K562 (cell line): ENCODE results near the gene DRICH1. TPM values are rescaled to one million over a fixed set of nuclear protein-coding genes. Genes with fewer than 3 reads are reported as not detected.
"Not testable (repeated sequence)": the region's sequence is repeated elsewhere in the genome, so short reads cannot be mapped to it uniquely, and the experiment has no call there.

ENCODE experiments used
- ATAC-seq: fragments of 200-7000 bp; cut with Tn5 transposase; 3 replicates; pipeline ENCODE4 v1.9.1; 2020; ENCODE audit warnings: moderate library complexity
- BruUV-seq: library from RNA; stranded (reverse); fragments of 400-500 nt; replicated peaks from 2 replicates; lab custom pipeline; 2021; lab: Mats Ljungman, UMichigan
- CTCF ChIA-PET: fragments of 300-600 bp; formaldehyde crosslinking; extraction: SDS; loops from one replicate; lab custom pipeline; 2021; ENCODE audit warnings: low intra/inter-chr PET ratio; lab: Yijun Ruan, JAX
- POLR2A ChIA-PET: fragments of 300-600, 350-650 bp; sonication (Branson Sonifier 250); formaldehyde crosslinking; extraction: SDS; loops from one replicate; lab custom pipeline; 2021; ENCODE audit warnings: antibody characterized with exemption, inconsistent platforms; lab: Yijun Ruan, JAX
- DNase-seq, 4 experiments: peaks; one replicate each; pipeline versions ENCODE4 v3.0.0 to v3.0.0-alpha.2; 2011 to 2018; ENCODE audit warnings: low spot score in 3 of 4, mixed read lengths in 3 of 4; ENCODE audit errors: extremely low read depth in 1 of 4
- FAIRE-seq: peaks from 2 replicates; lab custom pipeline; 2011; peaks lifted over from hg19 to GRCh38; lab: Jason Lieb, UNC
- H2AFZ ChIP-seq: 2 replicates; pipeline ENCODE4 v1.6.0; 2011; ENCODE audit warnings: low read depth, low read length, control low read depth, inconsistent platforms
- H3K27ac ChIP-seq: fragments of 200-600 bp; 3 replicates; pipeline ENCODE4 v1.8.0; 2011; ENCODE audit warnings: low read depth, mild to moderate bottlenecking, control low read depth, inconsistent platforms, low read length, moderate library complexity, mixed read lengths; ENCODE audit errors: extremely low read depth
- H3K27me3 ChIP-seq, 2 experiments: fragments of 300-600 bp in 1 of 2; 2 replicates in 1 of 2; 3 replicates in 1 of 2; pipeline versions ENCODE4 v1.6.0 to v1.8.0; 2011; ENCODE audit warnings: inconsistent platforms in 2 of 2, low read length in 2 of 2, mild to moderate bottlenecking in 1 of 2, mixed read lengths in 1 of 2, moderate library complexity in 1 of 2; ENCODE audit not compliant: control insufficient read depth in 2 of 2, insufficient read depth in 2 of 2
- H3K36me3 ChIP-seq: fragments of 300-600 bp; 3 replicates; pipeline ENCODE4 v1.8.0; 2011; ENCODE audit warnings: mild to moderate bottlenecking, low read length, inconsistent platforms; ENCODE audit not compliant: control insufficient read depth, insufficient read depth
- H3K4me1 ChIP-seq, 2 experiments: fragments of 200-600 bp in 1 of 2; replicated peaks in 1 of 2; 2 replicates in 1 of 2; 3 replicates in 1 of 2; pipeline versions ENCODE4 v1.5.1 to v1.8.0; 2011; ENCODE audit warnings: inconsistent platforms in 2 of 2, low read length in 2 of 2, mild to moderate bottlenecking in 1 of 2, mixed read lengths in 1 of 2, moderate library complexity in 1 of 2; ENCODE audit not compliant: control insufficient read depth in 2 of 2, insufficient read depth in 2 of 2
- H3K4me2 ChIP-seq: 2 replicates; pipeline ENCODE4 v1.6.1; 2011; ENCODE audit warnings: low read length, control low read depth, inconsistent platforms, mixed read lengths; ENCODE audit not compliant: insufficient read depth
- H3K4me3 ChIP-seq: fragments of 200-600 bp; sonication (generic), shearing (Covaris generic); 2 replicates; pipeline ENCODE4 v1.5.1; 2016; ENCODE audit warnings: control low read depth, inconsistent platforms
- H3K79me2 ChIP-seq: fragments of 200-600 bp; 3 replicates; pipeline ENCODE4 v1.8.0; 2011; ENCODE audit warnings: low read length, inconsistent platforms; ENCODE audit not compliant: control insufficient read depth, insufficient read depth
- H3K9ac ChIP-seq, 2 experiments: 2 replicates each; pipeline versions ENCODE4 v1.6.0 to v1.6.1; 2011; ENCODE audit warnings: low read depth in 2 of 2, low read length in 2 of 2, control low read depth in 1 of 2, inconsistent platforms in 1 of 2, mild to moderate bottlenecking in 1 of 2, mixed read lengths in 1 of 2; ENCODE audit not compliant: insufficient read depth in 1 of 2
- H3K9me1 ChIP-seq: one replicate; pipeline ENCODE4 v1.6.0; 2011; ENCODE audit warnings: inconsistent platforms, mild to moderate bottlenecking, low read length, moderate library complexity; ENCODE audit not compliant: control insufficient read depth, insufficient read depth
- H3K9me3 ChIP-seq: replicated peaks from 2 replicates; pipeline ENCODE4 v1.5.1; 2011; ENCODE audit warnings: low read depth, low read length, inconsistent platforms; ENCODE audit not compliant: control insufficient read depth, insufficient read depth
- H4K20me1 ChIP-seq: replicated peaks from 2 replicates; pipeline ENCODE4 v1.6.1; 2011; ENCODE audit warnings: low read length, inconsistent platforms, mixed read lengths; ENCODE audit not compliant: control insufficient read depth, insufficient read depth
- WGBS: fragments of 100-300 bp; shearing (Covaris generic); methylation state at CpG from one replicate; pipeline ENCODE4 v1.1.6; 2016; ENCODE audit warnings: low coverage, mixed read lengths; ENCODE audit not compliant: insufficient coverage; ENCODE audit errors: missing lambda C conversion rate; 5-methylcytosine and 5-hydroxymethylcytosine counted together
- in situ Hi-C: fragments of 300-500 bp; cut with MboI; formaldehyde crosslinking; loops from 4 replicates; pipeline ENCODE4 v1.15.0; 2018; ENCODE audit warnings: inconsistent platforms, mixed read lengths
- intact Hi-C: fragments of 100-400 bp; cut with micrococcal nuclease; formaldehyde crosslinking; loops from 2 replicates; pipeline ENCODE4 v1.14.2; 2022
- polyA plus RNA-seq, 8 experiments: library from polyadenylated mRNA; depleted of rRNA in 4 of 8; stranded (reverse) in 5 of 8; unstranded in 3 of 8; fragments of >200 nt; fragmentation: Nextera tagmentation in 2 of 8; fragmentation: Illumina TruSeq in 1 of 8; extraction: Ambion mirVana in 2 of 8; extraction: Trizol in 1 of 8; gene quantifications; 2 replicates each; pipeline versions ENCODE4 v1.2.1 to v1.2.3, GENCODE V29; 2011 to 2014; ENCODE audit warnings: inconsistent platforms in 1 of 8, missing spikeins in 1 of 8
- total RNA-seq, 7 experiments: library from RNA; depleted of rRNA in 6 of 7; stranded (reverse); fragments of >200 nt in 6 of 7; fragmentation: Illumina TruSeq in 2 of 7; extraction: Trizol in 2 of 7; gene quantifications; 2 replicates each; pipeline versions ENCODE4 v1.2.1 to v1.2.3, GENCODE V29; 2011 to 2021; ENCODE audit warnings: low replicate concordance in 1 of 7

The DRICH1 gene
- total and polyA plus RNA-seq, 9 of the 15 experiments (the other 6 are each of a cell fraction or from before 2014, with no cell fraction given): 0.07 to 0.36 (median 0.14) TPM; not detected in 2

DNA sequence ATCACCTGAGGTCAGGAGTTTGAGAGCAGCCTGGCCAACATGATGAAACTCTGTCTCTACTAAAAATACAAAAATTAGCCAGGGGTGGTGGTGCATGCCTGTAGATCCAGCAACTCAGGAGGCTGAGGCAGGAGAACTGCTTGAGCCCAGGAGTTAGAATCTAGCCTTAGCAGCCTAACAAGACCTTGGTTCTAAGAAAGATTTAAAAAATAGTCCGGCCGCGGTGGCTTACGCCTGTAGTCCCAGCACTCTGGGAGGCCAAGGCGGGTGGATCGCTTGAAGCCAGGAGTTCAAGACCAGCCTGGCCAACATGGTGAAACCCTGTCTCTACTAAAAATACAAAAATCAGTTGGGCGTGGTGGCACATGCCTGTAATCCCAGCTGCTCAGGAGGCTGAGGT is 14.4 kb upstream of the DRICH1 start:
- H3K9me3 ChIP-seq, H4K20me1 ChIP-seq, ATAC-seq, H3K4me3 ChIP-seq, H3K9ac ChIP-seq, H2AFZ ChIP-seq, H3K27ac ChIP-seq, H3K79me2 ChIP-seq, H3K4me2 ChIP-seq, H3K27me3 ChIP-seq, H3K36me3 ChIP-seq, in situ Hi-C loops, BruUV-seq, H3K9me1 ChIP-seq, DNase-seq, H3K4me1 ChIP-seq, intact Hi-C loops, FAIRE-seq: not testable (repeated sequence)
- ChIA-PET POLR2A (interaction anchor here (0.6 kb wide), 1 partner anchor 14 kb away, joined by 3 read pairs; no protein-coding TSS in a partner anchor), CTCF (interaction anchor here (0.6 kb wide), 1 partner anchor 200 kb away, joined by 4 read pairs; no protein-coding TSS in a partner anchor)
- WGBS: 82% methylated on average over 7 of the region's 7 CpGs

GRCh38 chr22:23640206-23640605 is 8.1 kb upstream of the DRICH1 start:
- H3K36me3 ChIP-seq, CTCF ChIA-PET, H3K9me3 ChIP-seq, H3K27me3 ChIP-seq, H2AFZ ChIP-seq, H3K4me3 ChIP-seq, H3K27ac ChIP-seq, H3K4me1 ChIP-seq, H3K9ac ChIP-seq, in situ Hi-C loops, FAIRE-seq, intact Hi-C loops, DNase-seq, H3K9me1 ChIP-seq, H3K79me2 ChIP-seq, H3K4me2 ChIP-seq, BruUV-seq, H4K20me1 ChIP-seq, POLR2A ChIA-PET, ATAC-seq: not testable (repeated sequence)
- 53% methylated on average over 5 of the region's 6 CpGs for WGBS
